ENCODE measurements around the gene CEP85L.

The CEP85L gene

DNA sequence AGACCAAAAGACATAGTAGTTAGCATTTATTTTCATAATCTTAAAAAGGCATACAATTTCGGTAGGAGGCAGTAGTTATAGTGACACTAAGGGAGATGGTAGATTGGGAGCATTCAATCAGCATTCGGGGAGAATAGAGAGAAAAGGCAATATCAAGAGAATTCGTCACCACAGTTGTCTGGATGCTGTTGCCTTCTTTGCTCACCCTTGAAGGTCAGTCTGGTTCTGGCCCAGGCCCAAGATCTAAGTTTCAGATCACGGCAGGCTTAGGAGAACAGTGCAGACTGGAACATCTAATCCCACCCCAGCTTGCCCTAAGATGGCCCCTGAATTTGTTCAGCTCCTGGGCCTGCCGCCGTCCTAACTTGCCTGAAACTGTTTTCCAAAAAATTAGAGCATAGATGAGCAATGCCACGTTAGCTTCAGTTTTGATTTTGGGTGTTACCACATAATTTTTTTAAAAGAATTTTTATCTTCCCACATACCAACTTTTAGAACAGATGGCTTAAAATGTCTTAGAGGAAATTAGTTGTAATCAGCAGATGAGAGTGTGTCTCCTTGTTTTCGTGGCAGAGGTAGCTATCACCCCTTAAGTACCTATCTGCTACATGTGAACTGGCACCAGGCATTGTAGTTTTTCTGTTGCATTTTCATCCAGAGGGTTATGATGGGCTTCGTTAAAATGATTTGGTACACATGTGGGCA is 8.3 kb upstream of the CEP85L start:
- Histone ChIP-seq H3K4me1 (ENCODE audit: control insufficient read depth, insufficient read depth, low read length, poor library complexity, severe bottlenecking) (no peaks in the 10 kb centered on the region), H3K27ac (ENCODE audit: low read depth, low read length, severe bottlenecking) (no peak overlapping the region), H3K9me3 (ENCODE audit: control insufficient read depth, low read length) (no peaks in the 10 kb centered on the region), H3K4me3 (ENCODE audit: extremely low read depth, insufficient read depth, low read length, poor library complexity, severe bottlenecking) (no peak overlapping the region), H3K36me3 (ENCODE audit: control insufficient read depth, insufficient read depth, low read length) (no peaks in the 10 kb centered on the region)
- 85 to 90% methylated on average over 5 to 6 of the region's 9 CpGs for WGBS, 2 experiments (ENCODE audit: insufficient coverage in 2 of 2)

GRCh38 chr6:118656847-118657451 is 5.6 kb upstream of the CEP85L start:
- Histone ChIP-seq H3K36me3 (ENCODE audit: control insufficient read depth, insufficient read depth, low read length) (no peaks in the 10 kb centered on the region), H3K4me3 (ENCODE audit: extremely low read depth, insufficient read depth, low read length, poor library complexity, severe bottlenecking) (no peak overlapping the region), H3K9me3 (ENCODE audit: control insufficient read depth, low read length) (no peaks in the 10 kb centered on the region), H3K4me1 (ENCODE audit: control insufficient read depth, insufficient read depth, low read length, poor library complexity, severe bottlenecking) (no peaks in the 10 kb centered on the region), H3K27ac (ENCODE audit: low read depth, low read length, severe bottlenecking) (no peak overlapping the region)
- 80 to 86% methylated on average over 1 to 2 of the region's 3 CpGs for WGBS, 2 experiments (ENCODE audit: insufficient coverage in 2 of 2)

DNA sequence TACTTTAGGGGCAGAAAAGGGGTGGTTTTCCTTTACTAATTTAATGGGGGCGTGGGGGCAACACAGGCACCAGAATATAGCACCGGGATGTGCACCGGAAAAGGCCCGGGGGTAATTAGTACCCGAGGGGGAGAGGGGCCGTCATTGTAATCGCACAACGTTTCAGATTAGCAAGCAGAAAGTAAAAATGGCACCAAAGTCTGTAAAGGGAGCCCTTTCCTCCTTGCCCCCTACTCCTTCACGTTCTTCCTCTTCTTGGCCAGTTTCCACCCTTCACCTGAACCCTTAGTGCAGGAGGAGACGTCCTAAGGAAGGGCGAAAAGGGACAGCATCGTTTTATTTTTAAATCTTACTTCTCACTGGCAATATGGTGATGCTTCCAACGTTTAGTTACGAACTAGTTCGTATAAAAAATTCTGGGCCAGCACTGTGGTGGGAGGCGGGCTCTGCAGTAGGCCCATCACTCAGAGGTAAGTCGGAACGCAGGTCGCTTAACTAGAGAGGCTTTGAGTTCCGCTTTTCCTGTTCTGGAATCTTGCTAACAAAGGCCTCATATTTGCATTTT is 742 bp upstream of the CEP85L start:
- H3K4me3 ChIP-seq (ENCODE audit: extremely low read depth, insufficient read depth, low read length, poor library complexity, severe bottlenecking), result peak overlapping the region; percentile 65
- H3K9me3 ChIP-seq (ENCODE audit: control insufficient read depth, low read length), result no peaks in the 10 kb centered on the region
- 74 to 78% methylated on average over 16 to 18 of the region's 20 CpGs for WGBS, 2 experiments (ENCODE audit: insufficient coverage in 2 of 2)
- no peaks in the 10 kb centered on the region for H3K36me3 ChIP-seq (ENCODE audit: control insufficient read depth, insufficient read depth, low read length)
- no peaks in the 10 kb centered on the region for H3K4me1 ChIP-seq (ENCODE audit: control insufficient read depth, insufficient read depth, low read length, poor library complexity, severe bottlenecking)
- H3K27ac ChIP-seq (ENCODE audit: low read depth, low read length, severe bottlenecking), result no peak overlapping the region

- H3K4me1 ChIP-seq (ENCODE audit: control insufficient read depth, insufficient read depth, low read length, poor library complexity, severe bottlenecking), result no peaks in the 10 kb centered on the region
- WGBS, 2 experiments (ENCODE audit: insufficient coverage in 2 of 2), result 0 to 1% methylated on average over 46 to 49 of the region's 80 CpGs
- no peaks in the 10 kb centered on the region for H3K9me3 ChIP-seq (ENCODE audit: control insufficient read depth, low read length)
- H3K36me3 ChIP-seq (ENCODE audit: control insufficient read depth, insufficient read depth, low read length), result no peaks in the 10 kb centered on the region
- H3K4me3 ChIP-seq (ENCODE audit: extremely low read depth, insufficient read depth, low read length, poor library complexity, severe bottlenecking), result peak overlapping the region; percentile 65
- H3K27ac ChIP-seq (ENCODE audit: low read depth, low read length, severe bottlenecking), result peak overlapping the region; percentile 92
These were observed 659 bp downstream of the CEP85L start for GRCh38 chr6:118650582-118651281.

DNA sequence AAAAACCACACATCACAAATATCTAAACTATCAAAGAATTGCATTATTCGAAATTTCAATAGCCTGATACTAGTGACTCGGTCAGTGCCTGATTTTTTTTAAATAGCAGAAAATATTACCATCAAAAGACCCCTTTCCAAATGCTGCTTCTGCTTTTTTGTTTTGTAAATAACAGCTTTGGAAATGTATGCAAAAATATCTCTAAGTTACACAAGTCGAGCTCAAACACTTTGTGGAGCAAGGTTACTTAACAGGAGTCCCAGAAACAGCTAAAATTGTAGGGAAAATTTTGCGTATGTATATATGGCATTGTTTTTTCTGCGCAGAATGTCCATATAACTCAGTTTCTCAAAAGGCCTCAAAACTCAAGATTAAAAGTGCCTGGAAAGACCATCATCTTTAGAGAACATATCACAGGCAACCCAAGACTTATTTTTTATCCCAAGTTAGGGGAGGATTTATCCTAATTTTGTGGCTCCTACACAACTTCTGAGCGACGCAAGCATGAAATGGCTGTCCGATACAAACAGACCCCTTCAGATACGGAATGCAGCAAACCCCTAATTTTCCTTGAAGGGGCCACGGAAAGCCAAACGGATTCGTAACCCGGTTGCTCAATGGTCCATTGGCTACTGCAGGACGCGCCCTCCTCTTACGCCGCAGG is 1.3 kb downstream of the CEP85L start:
- no peaks in the 10 kb centered on the region for H3K36me3 ChIP-seq (ENCODE audit: control insufficient read depth, insufficient read depth, low read length)
- H3K9me3 ChIP-seq (ENCODE audit: control insufficient read depth, low read length), result no peaks in the 10 kb centered on the region
- peak overlapping the region; percentile 65 for H3K4me3 ChIP-seq (ENCODE audit: extremely low read depth, insufficient read depth, low read length, poor library complexity, severe bottlenecking)
- H3K4me1 ChIP-seq (ENCODE audit: control insufficient read depth, insufficient read depth, low read length, poor library complexity, severe bottlenecking), result no peaks in the 10 kb centered on the region
- peak overlapping the region; percentile 92 for H3K27ac ChIP-seq (ENCODE audit: low read depth, low read length, severe bottlenecking)
- WGBS, 2 experiments (ENCODE audit: insufficient coverage in 2 of 2), result 7 to 8% methylated on average over 12 to 14 of the region's 17 CpGs

DNA sequence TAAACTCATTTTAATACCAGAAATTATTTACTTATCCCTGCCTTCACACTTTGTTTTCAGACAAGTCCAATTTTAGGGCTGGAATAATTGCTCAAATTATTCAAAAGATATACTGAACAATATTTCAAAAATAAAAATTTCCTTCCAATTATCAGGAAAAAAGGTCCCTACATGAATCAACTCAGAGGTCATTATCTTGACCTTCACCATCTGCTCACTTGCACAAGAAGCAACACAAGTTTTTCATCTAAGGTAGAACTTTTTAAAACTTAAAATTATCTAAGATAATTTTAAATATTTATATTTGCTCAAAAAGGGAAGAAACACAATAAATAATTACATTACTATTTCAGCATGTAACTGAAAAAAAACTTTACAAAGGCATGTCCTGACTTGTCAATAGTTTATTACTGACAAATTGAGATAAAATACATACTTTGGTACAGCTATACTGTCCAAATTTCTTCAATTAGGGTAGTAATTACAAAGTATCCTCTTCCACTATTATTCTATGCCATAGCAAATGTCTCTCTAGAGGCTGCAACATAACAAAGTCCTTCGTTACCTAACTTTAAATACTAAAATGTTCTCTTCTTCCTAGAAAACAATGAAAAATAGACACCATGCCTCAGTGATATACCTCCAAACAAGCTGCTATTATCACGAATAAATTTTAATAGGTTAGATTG is 2.4 kb downstream of the CEP85L start:
- Histone ChIP-seq H3K9me3 (ENCODE audit: control insufficient read depth, low read length) (no peaks in the 10 kb centered on the region), H3K4me3 (ENCODE audit: extremely low read depth, insufficient read depth, low read length, poor library complexity, severe bottlenecking) (peak overlapping the region; percentile 65), H3K27ac (ENCODE audit: low read depth, low read length, severe bottlenecking) (no peak overlapping the region), H3K36me3 (ENCODE audit: control insufficient read depth, insufficient read depth, low read length) (no peaks in the 10 kb centered on the region), H3K4me1 (ENCODE audit: control insufficient read depth, insufficient read depth, low read length, poor library complexity, severe bottlenecking) (no peaks in the 10 kb centered on the region)
- WGBS, 2 experiments (ENCODE audit: insufficient coverage in 2 of 2), result 100% methylated on average over 1 of the region's 2 CpGs; no CpG with 5 or more reads in 1 of the 2 experiments

DNA sequence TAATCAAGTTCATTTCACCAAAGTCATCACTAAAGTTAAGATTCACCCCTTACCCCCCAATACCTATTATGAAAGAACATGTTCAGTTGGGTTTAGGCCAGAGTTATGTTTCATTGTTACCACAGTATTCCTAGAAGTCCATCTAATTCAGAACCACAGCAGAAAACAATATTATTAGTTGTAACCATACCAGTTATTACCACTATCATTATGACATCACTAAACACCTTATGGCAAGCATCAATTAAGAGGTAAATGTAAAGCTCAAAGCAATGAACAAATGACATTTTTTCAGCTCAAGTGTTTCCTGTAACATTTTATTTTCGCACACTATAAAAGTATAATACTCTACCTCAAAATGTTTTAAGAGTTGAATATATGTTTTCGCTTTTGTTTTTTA is 4.4 kb downstream of the CEP85L start:
- Histone ChIP-seq H3K4me1 (ENCODE audit: control insufficient read depth, insufficient read depth, low read length, poor library complexity, severe bottlenecking) (no peaks in the 10 kb centered on the region), H3K36me3 (ENCODE audit: control insufficient read depth, insufficient read depth, low read length) (no peaks in the 10 kb centered on the region), H3K27ac (ENCODE audit: low read depth, low read length, severe bottlenecking) (no peak overlapping the region), H3K9me3 (ENCODE audit: control insufficient read depth, low read length) (no peaks in the 10 kb centered on the region), H3K4me3 (ENCODE audit: extremely low read depth, insufficient read depth, low read length, poor library complexity, severe bottlenecking) (no peak overlapping the region)
- 100% methylated on average over 1 of the region's 2 CpGs; no CpG with 5 or more reads in 1 of the 2 experiments for WGBS, 2 experiments (ENCODE audit: insufficient coverage in 2 of 2)

DNA sequence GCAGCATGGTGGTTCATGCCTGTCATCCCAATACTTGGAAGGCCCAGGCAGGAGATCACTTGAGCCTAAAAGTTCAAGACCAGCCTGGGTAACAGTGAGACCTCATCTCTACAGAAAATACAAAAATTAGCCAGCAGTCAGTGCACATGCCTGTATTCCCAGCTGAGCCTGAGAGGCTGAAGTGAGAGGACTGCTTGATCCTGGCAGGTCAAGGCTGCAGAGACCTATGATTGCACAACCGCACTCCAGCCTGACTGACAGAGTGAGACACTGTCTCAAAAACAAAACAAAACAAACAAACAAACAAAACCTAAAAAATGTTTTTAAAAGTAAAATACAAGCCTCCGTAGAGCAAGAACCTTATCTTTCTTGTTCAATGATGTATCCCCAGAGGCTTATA is 6.0 kb downstream of the CEP85L start:
- Histone ChIP-seq H3K36me3 (ENCODE audit: control insufficient read depth, insufficient read depth, low read length) (no peaks in the 10 kb centered on the region), H3K27ac (ENCODE audit: low read depth, low read length, severe bottlenecking) (no peak overlapping the region), H3K4me3 (ENCODE audit: extremely low read depth, insufficient read depth, low read length, poor library complexity, severe bottlenecking) (no peak overlapping the region), H3K4me1 (ENCODE audit: control insufficient read depth, insufficient read depth, low read length, poor library complexity, severe bottlenecking) (no peaks in the 10 kb centered on the region), H3K9me3 (ENCODE audit: control insufficient read depth, low read length) (no peaks in the 10 kb centered on the region)
- 100% methylated on average over 2 of the region's 2 CpGs; no CpG with 5 or more reads in 1 of the 2 experiments for WGBS, 2 experiments (ENCODE audit: insufficient coverage in 2 of 2)

GRCh38 chr6:118644007-118644406 is 7.4 kb downstream of the CEP85L start:
- Histone ChIP-seq H3K9me3 (ENCODE audit: control insufficient read depth, low read length) (no peaks in the 10 kb centered on the region), H3K4me1 (ENCODE audit: control insufficient read depth, insufficient read depth, low read length, poor library complexity, severe bottlenecking) (no peaks in the 10 kb centered on the region), H3K4me3 (ENCODE audit: extremely low read depth, insufficient read depth, low read length, poor library complexity, severe bottlenecking) (no peak overlapping the region), H3K36me3 (ENCODE audit: control insufficient read depth, insufficient read depth, low read length) (no peaks in the 10 kb centered on the region), H3K27ac (ENCODE audit: low read depth, low read length, severe bottlenecking) (peak overlapping the region; percentile 11)
- 80 to 95% methylated on average over 2 of the region's 2 CpGs for WGBS, 2 experiments (ENCODE audit: insufficient coverage in 2 of 2)

- no peaks in the 10 kb centered on the region for H3K36me3 ChIP-seq (ENCODE audit: control insufficient read depth, insufficient read depth, low read length)
- H3K27ac ChIP-seq (ENCODE audit: low read depth, low read length, severe bottlenecking), result no peak overlapping the region
- H3K9me3 ChIP-seq (ENCODE audit: control insufficient read depth, low read length), result no peaks in the 10 kb centered on the region
- H3K4me1 ChIP-seq (ENCODE audit: control insufficient read depth, insufficient read depth, low read length, poor library complexity, severe bottlenecking), result no peaks in the 10 kb centered on the region
- H3K4me3 ChIP-seq (ENCODE audit: extremely low read depth, insufficient read depth, low read length, poor library complexity, severe bottlenecking), result no peak overlapping the region
- no CpG with 5 or more reads among the region's 1 CpG for whole genome bisulfite sequencing, 2 experiments (ENCODE audit: insufficient coverage in 2 of 2)
These were observed 10.3 kb downstream of the CEP85L start for GRCh38 chr6:118641042-118641441.

All from mesodermal cell (in vitro differentiated cells).